HCT116 (cell line): Measurements from ENCODE around the gene ATP7B. TPM values are rescaled to one million over a fixed set of nuclear protein-coding genes. Genes with fewer than 3 reads are reported as not detected.

Source experiments
- ATAC-seq: fragments of 200-7000 bp; cut with Tn5 transposase; 2 replicates; pipeline ENCODE4 v1.9.1; 2020; ENCODE audit warnings: mild to moderate bottlenecking, moderate library complexity
- BruUV-seq: library from RNA; stranded (reverse); fragments of 400-500 nt; replicated peaks from 2 replicates; lab custom pipeline; 2021; lab: Mats Ljungman, UMichigan
- CTCF ChIA-PET: fragments of 300-600 bp; sonication (Branson Sonifier 250); formaldehyde crosslinking; loops from one replicate; lab custom pipeline; 2021; ENCODE audit warnings: antibody characterized with exemption; lab: Charles Lee
- POLR2A ChIA-PET: fragments of 300-600, 350-600 bp; sonication (Branson Sonifier 250); formaldehyde crosslinking; loops from one replicate; lab custom pipeline; 2021; ENCODE audit warnings: antibody characterized with exemption; lab: Charles Lee
- RAD21 ChIA-PET, 2 experiments: fragments of 300-600 bp; sonication (Branson Sonifier 250); formaldehyde crosslinking; loops; one replicate each; lab custom pipeline; 2023; ENCODE audit warnings: low total read pairs in 2 of 2; ENCODE audit not compliant: uncharacterized antibody in 2 of 2, unreplicated experiment in 2 of 2, low non-redundant PET in 1 of 2; lab: Charles Lee
- DNase-seq: peaks from one replicate; pipeline ENCODE4 v3.0.0-alpha.2; 2010; ENCODE audit warnings: low read depth, low spot score
- H2AFZ ChIP-seq: fragments of 200-600 bp; shearing (Covaris generic), sonication (generic); 2 replicates; pipeline ENCODE4 v1.6.1; 2017; ENCODE audit warnings: low read depth, mixed run types, mixed read lengths, antibody characterized with exemption, low read length; ENCODE audit not compliant: poor library complexity, severe bottlenecking
- H3K27ac ChIP-seq: 2 replicates; pipeline ENCODE4 v1.5.1; 2012; ENCODE audit warnings: low read depth, low read length
- H3K27me3 ChIP-seq: fragments of 200-600 bp; sonication (generic); 2 replicates; pipeline ENCODE4 v1.6.1; 2016; ENCODE audit warnings: mixed run types, low read length, mixed read lengths; ENCODE audit not compliant: insufficient read depth
- H3K36me3 ChIP-seq, 2 experiments: fragments of 200-500 bp in 1 of 2; fragments of 200-600 bp in 1 of 2; sonication (Bioruptor generic) in 1 of 2; sonication (generic) in 1 of 2; 2 replicates each; pipeline versions ENCODE4 v1.5.1 to v1.6.1; 2014 to 2016; ENCODE audit warnings: low read length in 2 of 2, inconsistent platforms in 1 of 2, mixed read lengths in 1 of 2, mixed run types in 1 of 2; ENCODE audit not compliant: insufficient read depth in 2 of 2, control insufficient read depth in 1 of 2
- H3K4me1 ChIP-seq, 2 experiments: fragments of 200-600 bp in 1 of 2; sonication (generic) in 1 of 2; 2 replicates each; pipeline versions ENCODE4 v1.5.1 to v1.6.1; 2012 to 2017; ENCODE audit warnings: low read length in 2 of 2, inconsistent platforms in 1 of 2, mild to moderate bottlenecking in 1 of 2, mixed read lengths in 1 of 2, mixed run types in 1 of 2, moderate library complexity in 1 of 2; ENCODE audit not compliant: insufficient read depth in 2 of 2, control insufficient read depth in 1 of 2
- H3K4me2 ChIP-seq: fragments of 200-600 bp; sonication (generic); 2 replicates; pipeline ENCODE4 v1.6.1; 2017; ENCODE audit warnings: mixed run types, low read length, mixed read lengths
- H3K4me3 ChIP-seq, 2 experiments: fragments of 200-600 bp in 1 of 2; sonication (generic) in 1 of 2; replicated peaks in 1 of 2; 2 replicates each; pipeline ENCODE4 v1.5.1; 2011 to 2016; ENCODE audit warnings: low read length in 2 of 2, control low read depth in 1 of 2, low read depth in 1 of 2, mild to moderate bottlenecking in 1 of 2, mixed read lengths in 1 of 2, mixed run types in 1 of 2
- H3K79me2 ChIP-seq: fragments of 200-600 bp; sonication (generic); 2 replicates; pipeline ENCODE4 v1.6.1; 2017; ENCODE audit warnings: mild to moderate bottlenecking, mixed run types, low read length, moderate library complexity, mixed read lengths; ENCODE audit not compliant: insufficient read depth
- H3K9ac ChIP-seq: fragments of 200-600 bp; sonication (generic); 2 replicates; pipeline ENCODE4 v1.6.1; 2016; ENCODE audit warnings: low read length, mixed read lengths
- H3K9me2 ChIP-seq: fragments of 200-600 bp; sonication (generic), shearing (Covaris generic); 2 replicates; pipeline ENCODE4 v1.6.1; 2017; ENCODE audit warnings: mixed run types, mild to moderate bottlenecking, moderate library complexity; ENCODE audit not compliant: insufficient read depth
- H3K9me3 ChIP-seq, 2 experiments: fragments of 200-500 bp in 1 of 2; fragments of 200-600 bp in 1 of 2; sonication (Bioruptor generic) in 1 of 2; sonication (generic) in 1 of 2; 2 replicates each; pipeline ENCODE4 v1.6.1; 2014 to 2017; ENCODE audit warnings: low read length in 2 of 2, mixed read lengths in 2 of 2, inconsistent platforms in 1 of 2, low read depth in 1 of 2, mild to moderate bottlenecking in 1 of 2, mixed run types in 1 of 2, moderate library complexity in 1 of 2; ENCODE audit not compliant: control insufficient read depth in 1 of 2, insufficient read depth in 1 of 2
- H4K20me1 ChIP-seq: fragments of 200-600 bp; sonication (generic), shearing (Covaris generic); 2 replicates; pipeline ENCODE4 v1.6.1; 2017; ENCODE audit warnings: mixed run types, mild to moderate bottlenecking, moderate library complexity; ENCODE audit not compliant: insufficient read depth
- CBX3 ChIP-seq: IDR thresholded peaks from 2 replicates; pipeline ENCODE4 v1.6.1; 2012; ENCODE audit warnings: low read depth
- CEBPB ChIP-seq: IDR thresholded peaks from 2 replicates; pipeline ENCODE4 v1.6.1; 2012; ENCODE audit warnings: low read depth
- EGR1 ChIP-seq: IDR thresholded peaks from 2 replicates; pipeline ENCODE4 v1.6.1; 2012; ENCODE audit warnings: low read depth
- ELF1 ChIP-seq: IDR thresholded peaks from 2 replicates; pipeline ENCODE4 v1.6.1; 2012; ENCODE audit warnings: low read depth, borderline replicate concordance
- EZH2 ChIP-seq: fragments of 200-600 bp; sonication (generic); IDR thresholded peaks from 2 replicates; pipeline ENCODE4 v1.6.1; 2017; ENCODE audit warnings: antibody characterized with exemption, mixed run types
- FOSL1 ChIP-seq: IDR thresholded peaks from 2 replicates; pipeline ENCODE4 v1.6.1; 2012; ENCODE audit warnings: low read depth
- SIN3A ChIP-seq: IDR thresholded peaks from 2 replicates; pipeline ENCODE4 v1.6.1; 2012; ENCODE audit warnings: low read depth
- TCF7L2 ChIP-seq: IDR thresholded peaks from 2 replicates; pipeline ENCODE4 v1.7.0; 2011; ENCODE audit warnings: borderline replicate concordance, inconsistent platforms; ENCODE audit not compliant: insufficient read depth, insufficient read length; ENCODE audit errors: extremely low read depth
- ZFX ChIP-seq: fragments of 450-650 bp; IDR thresholded peaks from 2 replicates; pipeline ENCODE4 v1.6.1; 2017
- ZNF274 ChIP-seq: fragments of 200-500 bp; sonication (Bioruptor generic); IDR thresholded peaks from 2 replicates; pipeline ENCODE4 v1.6.1; 2014; ENCODE audit warnings: mild to moderate bottlenecking, low read depth, low read length, inconsistent platforms
- intact Hi-C: fragments of 100-400 bp; cut with micrococcal nuclease; formaldehyde crosslinking; loops from 2 replicates; pipeline ENCODE4 v1.10.0; 2022
- total RNA-seq: library from RNA; stranded (reverse); gene quantifications from one replicate; pipeline ENCODE4 v1.2.1, GENCODE V29; 2021; ENCODE audit not compliant: unreplicated experiment
- TF ChIP-seq, protein P1 (sequence below), 3 experiments: fragments of 200-600 bp in 1 of 3; sonication (generic) in 1 of 3; IDR thresholded peaks in 2 of 3; conservative IDR thresholded peaks in 1 of 3; 2 replicates each; pipeline ENCODE4 v1.5.1; 2012 to 2017; ENCODE audit warnings: low read depth in 2 of 3, low read length in 2 of 3, antibody characterized with exemption in 1 of 3, borderline replicate concordance in 1 of 3, control low read depth in 1 of 3, mild to moderate bottlenecking in 1 of 3, mixed read lengths in 1 of 3, mixed run types in 1 of 3, moderate library complexity in 1 of 3; ENCODE audit not compliant: insufficient read depth in 1 of 3
- TF ChIP-seq, protein P2 (sequence below): IDR thresholded peaks from 2 replicates; pipeline ENCODE4 v1.6.1; 2012

Gene ATP7B
- total RNA-seq, 1 experiment from 2014 or later: 10.3 TPM

DNA sequence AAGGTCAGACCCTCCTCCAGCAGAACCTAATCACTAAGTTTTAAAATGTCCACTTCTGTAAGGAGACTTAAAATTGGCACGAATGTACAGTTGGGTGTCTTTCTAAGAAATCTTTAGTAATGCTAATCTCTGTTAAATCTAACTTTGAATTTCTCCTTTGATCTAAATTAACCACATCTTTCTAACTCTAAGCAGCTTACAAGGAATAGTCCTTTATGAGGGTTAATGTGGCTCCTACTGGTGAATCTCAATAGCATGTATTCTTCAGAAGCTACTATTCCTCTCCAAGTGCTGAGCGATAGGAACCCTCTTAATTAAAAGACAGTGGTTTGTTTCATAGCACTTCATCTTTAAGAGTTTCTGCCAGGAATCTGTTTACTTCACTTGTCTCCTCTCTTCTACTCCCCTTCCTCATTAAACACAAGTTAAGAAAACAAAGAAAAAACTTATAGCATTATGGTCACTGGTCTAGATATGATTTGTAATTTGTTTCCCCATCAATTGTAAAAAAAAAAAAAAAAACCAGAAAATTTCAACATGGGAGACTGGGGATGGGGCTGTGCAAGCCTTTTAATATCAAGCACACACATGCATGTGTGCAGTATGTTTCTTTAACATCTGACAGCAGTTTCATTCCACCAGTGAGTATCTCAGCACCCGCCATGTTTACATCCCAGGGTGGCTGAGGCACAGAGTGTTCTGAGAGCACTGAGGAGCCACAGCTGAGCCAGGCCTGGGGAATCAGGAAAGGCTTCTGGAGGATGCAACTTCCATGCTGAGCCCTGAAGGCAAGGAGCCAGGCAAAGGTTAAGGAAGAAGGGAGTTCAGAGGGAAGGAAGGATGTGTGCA lies 57.7 kb downstream of the ATP7B start:
- RAD21 ChIA-PET: no interaction called here
- Histone ChIP-seq H3K4me3 (no peak overlapping the region), H4K20me1 (no peaks in the 10 kb centered on the region), H3K9me2 (no peaks in the 10 kb centered on the region), H3K9me3 (no peaks in the 10 kb centered on the region), H3K9ac (no peak overlapping the region), H3K27me3 (no peaks in the 10 kb centered on the region), H3K27ac (no peak overlapping the region), H3K4me2 (no peak overlapping the region), H3K4me1 (no peaks in the 10 kb centered on the region), H3K36me3 (no peaks in the 10 kb centered on the region), H3K79me2 (no peaks in the 10 kb centered on the region), H2AFZ (no peak overlapping the region)
- no peak for DNase-seq
- intact Hi-C loops: no loop called here
- no TSS peak for BruUV-seq
- TF ChIP-seq ZNF274: no peak
- no peak for TF ChIP-seq ZFX
- TF ChIP-seq ELF1: no peak
- no peak for TF ChIP-seq TCF7L2
- TF ChIP-seq, protein P1, sequence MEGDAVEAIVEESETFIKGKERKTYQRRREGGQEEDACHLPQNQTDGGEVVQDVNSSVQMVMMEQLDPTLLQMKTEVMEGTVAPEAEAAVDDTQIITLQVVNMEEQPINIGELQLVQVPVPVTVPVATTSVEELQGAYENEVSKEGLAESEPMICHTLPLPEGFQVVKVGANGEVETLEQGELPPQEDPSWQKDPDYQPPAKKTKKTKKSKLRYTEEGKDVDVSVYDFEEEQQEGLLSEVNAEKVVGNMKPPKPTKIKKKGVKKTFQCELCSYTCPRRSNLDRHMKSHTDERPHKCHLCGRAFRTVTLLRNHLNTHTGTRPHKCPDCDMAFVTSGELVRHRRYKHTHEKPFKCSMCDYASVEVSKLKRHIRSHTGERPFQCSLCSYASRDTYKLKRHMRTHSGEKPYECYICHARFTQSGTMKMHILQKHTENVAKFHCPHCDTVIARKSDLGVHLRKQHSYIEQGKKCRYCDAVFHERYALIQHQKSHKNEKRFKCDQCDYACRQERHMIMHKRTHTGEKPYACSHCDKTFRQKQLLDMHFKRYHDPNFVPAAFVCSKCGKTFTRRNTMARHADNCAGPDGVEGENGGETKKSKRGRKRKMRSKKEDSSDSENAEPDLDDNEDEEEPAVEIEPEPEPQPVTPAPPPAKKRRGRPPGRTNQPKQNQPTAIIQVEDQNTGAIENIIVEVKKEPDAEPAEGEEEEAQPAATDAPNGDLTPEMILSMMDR (IDR thresholded peaks at IDR 0.05 in 2 of 3, conservative IDR thresholded peaks at IDR 0.05 in 1 of 3; ENCODE audit: borderline replicate concordance in 1 of 3, insufficient read depth in 1 of 3, low read depth in 2 of 3, low read length in 2 of 3): no peak
- TF ChIP-seq, protein P2, sequence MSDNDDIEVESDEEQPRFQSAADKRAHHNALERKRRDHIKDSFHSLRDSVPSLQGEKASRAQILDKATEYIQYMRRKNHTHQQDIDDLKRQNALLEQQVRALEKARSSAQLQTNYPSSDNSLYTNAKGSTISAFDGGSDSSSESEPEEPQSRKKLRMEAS: no peak
- no peak for TF ChIP-seq CBX3
- TF ChIP-seq SIN3A: no peak
- no peak for TF ChIP-seq FOSL1
- TF ChIP-seq EGR1: no peak
- no peak for TF ChIP-seq EZH2
- TF ChIP-seq CEBPB: no peak
- POLR2A ChIA-PET: no interaction called here
- ATAC-seq: no peak
- CTCF ChIA-PET: no interaction called here
